ENCODE data around the gene RSAD2. TPM values are rescaled to one million over a fixed set of nuclear protein-coding genes. Genes with fewer than 3 reads are reported as not detected.
"Not testable (repeated sequence)": the region's sequence is repeated elsewhere in the genome, so short reads cannot be mapped to it uniquely, and the experiment has no call there.

RSAD2 gene
- total RNA-seq, 2 donors from 2014 or later, result 2.7 to 11.1 TPM

DNA sequence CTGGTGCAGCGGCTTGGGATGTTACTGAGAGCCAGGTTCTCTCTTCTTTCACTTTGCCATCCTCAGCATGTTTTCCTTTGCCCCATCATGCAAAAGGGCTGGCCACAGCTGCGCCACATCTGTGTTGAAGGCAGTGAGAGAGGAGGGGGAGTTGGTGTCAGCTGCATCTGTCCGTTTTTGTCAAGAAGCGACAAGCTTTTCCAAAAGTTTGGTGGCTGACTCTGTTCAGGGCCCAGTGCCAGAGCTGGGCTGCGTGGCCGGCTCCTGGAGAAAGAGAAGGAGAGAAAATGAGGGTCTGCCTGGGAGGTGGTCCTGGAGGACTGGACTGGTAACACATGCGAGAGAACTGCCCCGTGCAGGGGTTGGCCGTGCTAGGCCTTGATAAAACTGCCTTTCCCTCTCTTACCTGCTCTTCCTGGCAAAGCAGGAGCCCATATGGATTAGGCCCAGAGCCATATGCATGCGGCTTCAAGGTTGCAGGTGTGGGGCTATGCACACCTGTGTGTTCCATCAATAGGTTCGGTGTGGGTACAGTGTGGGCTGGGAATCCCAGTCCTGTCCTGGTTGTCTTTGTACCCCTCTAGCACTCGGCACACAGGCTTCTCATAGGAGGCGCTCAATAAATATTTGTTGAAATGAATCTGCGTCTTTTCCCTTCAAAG is 48.6 kb downstream of the RSAD2 start:
- Mint-ChIP-seq H3K36me3 (peaks cover 23 to 70% of the 10 kb centered on the region in 2 donors), H3K9me3 (peaks cover 0 to 10% of the 10 kb centered on the region in 2 donors), H3K27ac (peak overlapping the region in 1 of 2 donors; percentile 46)
- ATAC-seq, result no peak
- DNase-seq (ENCODE audit: low spot score in 2 of 2), result no peak

- DNase-seq (ENCODE audit: low spot score in 2 of 2) (no peak), ATAC-seq (no peak)
- Mint-ChIP-seq H3K36me3 (peaks cover 23 to 77% of the 10 kb centered on the region in 2 donors), H3K27ac (no peak overlapping the region), H3K9me3 (peaks cover 0 to 10% of the 10 kb centered on the region in 2 donors)
Observed at GRCh38 chr2:6927186-6927585, 49.6 kb downstream of the RSAD2 start.

DNA sequence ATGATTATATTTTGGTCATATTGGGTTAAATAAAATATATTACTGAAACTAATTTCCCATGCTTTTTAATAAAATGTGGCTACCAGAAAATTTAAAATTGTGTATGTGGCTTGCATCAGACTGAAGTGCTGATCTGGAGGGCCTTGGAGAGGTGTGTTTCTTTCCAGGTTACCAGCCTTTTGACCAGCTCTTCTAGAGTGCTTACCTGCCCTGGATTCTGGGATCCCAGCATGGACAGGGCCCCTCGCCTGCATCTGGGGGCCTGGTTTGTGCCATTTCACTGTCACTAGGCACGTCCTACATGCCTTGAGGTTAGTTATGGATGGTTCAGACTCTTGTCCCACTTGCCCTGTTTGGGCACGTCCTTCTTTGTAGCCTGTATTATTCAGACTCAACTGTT is 50.2 kb downstream of the RSAD2 start:
- ATAC-seq (no peak), DNase-seq (ENCODE audit: low spot score in 2 of 2) (no peak)
- H3K27ac Mint-ChIP-seq, result no peak overlapping the region
- peaks cover 23 to 77% of the 10 kb centered on the region in 2 donors for H3K36me3 Mint-ChIP-seq
- H3K9me3 Mint-ChIP-seq, result peaks cover 0 to 10% of the 10 kb centered on the region in 2 donors

DNA sequence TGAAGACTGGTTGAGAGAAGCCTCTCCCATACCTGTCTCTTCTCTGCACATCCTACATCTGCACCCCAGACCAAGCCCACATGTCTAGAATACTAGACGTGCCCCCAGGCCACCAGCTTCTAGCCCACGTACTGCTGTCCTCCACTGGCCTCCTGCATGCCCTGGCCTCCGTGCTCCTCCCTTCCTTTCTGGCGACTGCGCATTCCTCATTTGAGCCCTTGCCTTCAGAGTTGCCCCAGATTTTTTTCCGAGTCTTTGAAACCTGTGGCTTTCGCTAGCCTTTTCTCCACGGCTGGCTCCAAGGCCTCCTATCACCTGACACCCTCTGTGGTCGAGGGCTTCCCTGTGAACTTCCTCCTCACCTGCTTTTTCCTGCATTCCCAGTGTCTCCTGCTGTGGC is 50.9 kb downstream of the RSAD2 start:
- no peak for DNase-seq (ENCODE audit: low spot score in 2 of 2)
- Mint-ChIP-seq H3K27ac (peak overlapping the region; percentile 26 to 81), H3K9me3 (peaks cover 0 to 10% of the 10 kb centered on the region in 2 donors), H3K36me3 (peaks cover 22 to 72% of the 10 kb centered on the region in 2 donors)
- no peak for ATAC-seq

- H3K27ac Mint-ChIP-seq, result peak overlapping the region; percentile 26 to 32
- DNase-seq (ENCODE audit: low spot score in 2 of 2) (no peak), ATAC-seq (peak in 1 of 2 donors; percentile 82)
- H3K36me3 Mint-ChIP-seq, result peaks cover 18 to 64% of the 10 kb centered on the region in 2 donors
- H3K9me3 Mint-ChIP-seq, result peaks cover 0 to 10% of the 10 kb centered on the region in 2 donors
Observed at GRCh38 chr2:6929196-6929819, 51.7 kb downstream of the RSAD2 start.

GRCh38 chr2:6930923-6931647 is 53.5 kb downstream of the RSAD2 start:
- H3K36me3 Mint-ChIP-seq, result peaks cover 10 to 59% of the 10 kb centered on the region in 2 donors
- peaks cover 0 to 16% of the 10 kb centered on the region in 2 donors for H3K9me3 Mint-ChIP-seq
- DNase-seq (ENCODE audit: low spot score in 2 of 2), result no peak
- no peak for ATAC-seq
- H3K27ac Mint-ChIP-seq, result no peak overlapping the region

GRCh38 chr2:6931753-6932152 is 54.2 kb downstream of the RSAD2 start:
- Mint-ChIP-seq H3K36me3 (peaks cover 10 to 52% of the 10 kb centered on the region in 2 donors), H3K9me3 (peaks cover 0 to 16% of the 10 kb centered on the region in 2 donors), H3K27ac (no peak overlapping the region)
- ATAC-seq (no peak), DNase-seq (ENCODE audit: low spot score in 2 of 2) (no peak)

DNA sequence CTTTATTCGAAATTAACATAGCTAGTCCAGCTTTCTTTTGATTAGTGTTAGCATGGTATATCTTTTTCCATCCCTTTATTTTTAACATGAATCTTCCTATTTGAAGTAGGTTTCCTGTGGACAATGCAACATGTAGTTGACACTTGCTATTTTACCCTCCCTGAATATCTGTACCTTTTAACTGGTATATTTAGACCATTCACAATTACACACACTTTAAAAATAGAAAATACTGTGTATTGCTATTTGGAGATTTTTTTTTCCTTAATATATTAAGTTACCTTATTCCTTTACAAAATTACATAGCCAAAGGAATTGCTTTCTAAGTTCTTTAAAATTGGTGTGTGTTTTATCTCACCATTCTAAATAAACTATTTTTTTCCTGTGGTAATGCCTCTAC is 54.6 kb downstream of the RSAD2 start:
- ATAC-seq (no peak), DNase-seq (ENCODE audit: low spot score in 2 of 2) (no peak)
- H3K9me3 Mint-ChIP-seq, result peaks cover 0 to 16% of the 10 kb centered on the region in 2 donors
- H3K27ac Mint-ChIP-seq, result no peak overlapping the region
- peaks cover 10 to 48% of the 10 kb centered on the region in 2 donors for H3K36me3 Mint-ChIP-seq

- Mint-ChIP-seq H3K36me3 (peaks cover 10 to 42% of the 10 kb centered on the region in 2 donors), H3K9me3 (peaks cover 0 to 16% of the 10 kb centered on the region in 2 donors)
- no peak for ATAC-seq
Observed at GRCh38 chr2:6932828-6933227, 55.3 kb downstream of the RSAD2 start.

DNA sequence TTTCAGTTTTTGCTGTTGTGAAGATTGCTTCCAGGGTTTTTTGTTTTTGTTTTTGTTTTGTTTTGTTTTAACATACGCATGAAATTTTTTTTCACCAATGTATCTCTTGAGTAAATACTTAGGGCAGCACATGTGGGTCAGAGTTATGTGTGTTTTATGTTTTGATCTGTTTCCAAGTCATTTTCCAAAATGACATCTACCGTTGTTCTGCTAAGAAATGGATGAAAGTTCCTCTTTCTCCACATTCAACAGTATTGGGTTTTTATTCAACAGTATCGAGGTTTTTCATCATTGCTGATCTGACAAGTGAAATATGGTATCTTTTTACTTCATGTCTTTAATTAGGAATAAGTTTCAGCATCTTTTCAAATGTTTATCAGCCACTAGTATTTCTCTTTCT is 56.3 kb downstream of the RSAD2 start:
- peaks cover under 1 to 31% of the 10 kb centered on the region in 2 donors for H3K36me3 Mint-ChIP-seq
- DNase-seq (ENCODE audit: low spot score in 2 of 2) (no peak), ATAC-seq (no peak)
- no peak overlapping the region for H3K27ac Mint-ChIP-seq
- H3K9me3 Mint-ChIP-seq, result peaks cover 0 to 5% of the 10 kb centered on the region in 2 donors

More at GRCh38 chr2:6932828-6933227, 55.3 kb downstream of the RSAD2 start:
- no peak for DNase-seq (ENCODE audit: low spot score in 2 of 2)
- H3K27ac Mint-ChIP-seq, result no peak overlapping the region

DNA sequence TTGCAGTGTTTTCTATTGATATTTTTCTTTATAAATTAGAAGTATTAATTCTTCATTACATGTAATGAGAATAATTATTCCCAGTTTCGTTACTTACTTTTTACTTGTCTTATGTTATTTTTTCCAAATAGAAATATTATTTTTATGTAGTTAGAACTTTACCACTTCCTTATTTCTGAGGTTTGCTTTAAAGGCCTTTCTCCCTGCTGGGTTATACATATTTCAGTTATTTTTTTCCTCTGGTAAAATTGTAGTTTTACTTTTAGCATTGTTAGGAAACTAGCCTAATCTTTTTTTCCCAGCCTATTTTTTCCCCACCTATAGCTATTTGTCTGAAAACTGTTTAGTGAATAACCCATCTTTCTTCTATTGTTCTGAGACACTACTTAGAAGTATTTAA is 56.8 kb downstream of the RSAD2 start:
- Mint-ChIP-seq H3K27ac (peak overlapping the region in 1 of 2 donors; percentile 60), H3K36me3 (peaks cover 0 to 27% of the 10 kb centered on the region in 2 donors), H3K9me3 (peaks cover 0 to 5% of the 10 kb centered on the region in 2 donors)
- DNase-seq (ENCODE audit: low spot score in 2 of 2), result no peak
- ATAC-seq, result no peak

- DNase-seq (ENCODE audit: low spot score in 2 of 2) (no peak), ATAC-seq (no peak)
- Mint-ChIP-seq H3K9me3 (peaks cover 0 to 5% of the 10 kb centered on the region in 2 donors), H3K27ac (peak overlapping the region in 1 of 2 donors; percentile 60), H3K36me3 (peaks cover 0 to 22% of the 10 kb centered on the region in 2 donors)
Observed at GRCh38 chr2:6934758-6935651, 57.4 kb downstream of the RSAD2 start.

GRCh38 chr2:6935652-6936020 is 58.1 kb downstream of the RSAD2 start:
- not testable (repeated sequence) for H3K27ac Mint-ChIP-seq; ATAC-seq; H3K9me3 Mint-ChIP-seq; DNase-seq (ENCODE audit: low spot score in 2 of 2)
- peaks cover 0 to 22% of the 10 kb centered on the region in 2 donors for H3K36me3 Mint-ChIP-seq

- peaks cover 15 to 23% of the 10 kb centered on the region in 2 donors for H3K36me3 Mint-ChIP-seq
- DNase-seq (ENCODE audit: low spot score in 2 of 2) (no peak), ATAC-seq (no peak)
- H3K9me3 Mint-ChIP-seq, result peaks cover 0 to 5% of the 10 kb centered on the region in 2 donors
- no peak overlapping the region for H3K27ac Mint-ChIP-seq
Observed at GRCh38 chr2:6937157-6937556, 59.6 kb downstream of the RSAD2 start.

- H3K9me3 Mint-ChIP-seq, result peaks cover 0 to 5% of the 10 kb centered on the region in 2 donors
- ATAC-seq, result no peak
- DNase-seq (ENCODE audit: low spot score in 2 of 2), result no peak
- no peak overlapping the region for H3K27ac Mint-ChIP-seq
- H3K36me3 Mint-ChIP-seq, result peaks cover 18 to 26% of the 10 kb centered on the region in 2 donors
Observed at GRCh38 chr2:6937582-6937981, 60.0 kb downstream of the RSAD2 start.

DNA sequence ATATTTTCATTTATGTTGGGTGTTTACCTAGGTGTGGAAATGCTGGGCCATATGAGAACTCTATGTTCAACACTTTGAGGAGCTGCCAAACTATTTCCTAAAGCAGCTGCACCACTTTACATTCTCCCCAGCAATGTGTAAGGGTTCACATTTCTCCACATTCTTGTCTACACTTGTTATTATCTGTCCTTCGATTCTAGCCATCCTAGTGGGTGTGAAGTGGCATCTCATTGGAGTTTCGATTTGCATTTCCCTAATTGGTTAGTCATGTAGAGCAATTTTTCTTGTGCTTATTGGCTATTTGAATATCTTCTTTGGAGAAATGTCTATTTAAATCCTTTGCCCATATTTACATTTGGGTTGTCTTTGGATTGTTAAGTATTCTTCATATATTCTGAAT is 61.5 kb downstream of the RSAD2 start:
- Mint-ChIP-seq H3K36me3 (peaks cover 30 to 41% of the 10 kb centered on the region in 2 donors), H3K9me3 (peaks cover 0 to 5% of the 10 kb centered on the region in 2 donors), H3K27ac (no peak overlapping the region)
- no peak for ATAC-seq
- DNase-seq (ENCODE audit: low spot score in 2 of 2), result no peak

All from activated naive CD4-positive, alpha-beta T cell treated with anti-CD3 and anti-CD28 coated beads, Interleukin-2, amount 50 U/mL, for 72 hours (primary cell).